H1 (cell line): ENCODE results near the gene CA14. TPM values are rescaled to one million over a fixed set of nuclear protein-coding genes. Genes with fewer than 3 reads are reported as not detected.

Experiments used
- KDM4A ChIP-seq: IDR thresholded peaks from one replicate; pipeline ENCODE4 v1.7.1; 2012; ENCODE audit warnings: low read depth, mild to moderate bottlenecking, moderate library complexity, low read length, inconsistent platforms; ENCODE audit not compliant: severe bottlenecking
- SIRT6 ChIP-seq: IDR thresholded peaks from one replicate; pipeline ENCODE4 v1.7.1; 2012; ENCODE audit warnings: low read length, inconsistent platforms
- SIX5 ChIP-seq: IDR thresholded peaks from 2 replicates; pipeline ENCODE4 v1.6.1; 2011; ENCODE audit warnings: mild to moderate bottlenecking, low read depth, low read length
- SP4 ChIP-seq: IDR thresholded peaks from 2 replicates; pipeline ENCODE4 v1.6.1; 2012; ENCODE audit warnings: low read length, inconsistent platforms
- TBP ChIP-seq: IDR thresholded peaks from 2 replicates; pipeline ENCODE4 v1.6.1; 2011; ENCODE audit warnings: low read depth, low read length, improper control_type of control experiment
- polyA plus RNA-seq, 7 experiments: library from polyadenylated mRNA; depleted of rRNA in 3 of 7; stranded (reverse) in 5 of 7; unstranded in 2 of 7; fragments of >200 nt in 5 of 7; fragments of 200-250 nt in 2 of 7; gene quantifications; 1 replicate in 5 of 7; 2 replicates in 1 of 7; 4 replicates in 1 of 7; pipeline versions ENCODE4 v1.2.1 to v1.2.3, GENCODE V29; 2011 to 2013; ENCODE audit warnings: missing spikeins in 2 of 7, mixed read lengths in 2 of 7
- total RNA-seq: library from RNA; stranded (reverse); fragmentation: NEBNext Ultra II Directional; extraction: Animal tissue kit (Norgen Biotek cat#: 25700); gene quantifications from 2 replicates; pipeline ENCODE4 v1.2.1, GENCODE V29; 2021

Gene CA14
- total and polyA plus RNA-seq, 2 of the 8 experiments (the other 6 are each of a cell fraction or from before 2014, with no cell fraction given) = 52.3 to 105 TPM

DNA sequence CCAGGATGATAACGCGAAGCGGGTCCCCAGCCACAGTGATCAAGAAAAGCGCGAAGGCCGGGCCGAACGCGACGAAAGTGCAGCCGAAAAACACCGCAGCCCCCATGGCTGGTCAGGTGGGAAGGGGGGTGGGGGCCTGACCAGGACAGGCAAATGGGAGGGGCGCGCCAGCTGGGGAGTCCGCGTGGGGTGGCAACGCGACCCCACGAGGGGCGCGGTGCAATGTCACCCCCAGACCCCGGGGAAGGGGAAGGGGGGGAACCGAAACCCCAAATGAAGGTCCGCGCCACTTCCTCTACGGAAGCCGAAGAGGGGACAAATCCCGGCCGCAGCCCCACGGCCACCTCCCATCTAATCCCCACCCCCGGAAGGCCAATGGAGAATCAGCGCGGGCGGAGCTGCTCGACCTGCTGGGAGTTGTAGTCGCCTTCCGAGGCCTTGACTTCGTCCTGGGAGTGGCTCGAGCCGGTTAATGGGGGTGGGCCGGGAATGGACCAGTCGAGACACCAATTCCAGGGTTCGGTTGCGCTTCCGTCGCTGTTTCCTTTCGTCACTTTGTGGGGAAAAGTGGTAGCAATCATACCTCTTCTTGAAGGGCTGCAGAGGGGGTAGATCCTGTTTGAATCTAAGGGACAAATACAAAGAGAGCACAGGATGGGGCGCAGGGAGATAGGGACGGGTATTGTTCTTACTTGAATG lies 11.3 kb downstream of the CA14 start, which contains the start of gene APH1A (continued):
- TF ChIP-seq SIRT6 = no peak
- peak; percentile 64 for TF ChIP-seq SIX5
- TF ChIP-seq KDM4A = peak; percentile 49
- TF ChIP-seq SP4 = peak; percentile 67; the same call in 1 of the 2 replicates
- TF ChIP-seq TBP = peak; percentile 84
